ENCODE data around the gene CD58.

DNA sequence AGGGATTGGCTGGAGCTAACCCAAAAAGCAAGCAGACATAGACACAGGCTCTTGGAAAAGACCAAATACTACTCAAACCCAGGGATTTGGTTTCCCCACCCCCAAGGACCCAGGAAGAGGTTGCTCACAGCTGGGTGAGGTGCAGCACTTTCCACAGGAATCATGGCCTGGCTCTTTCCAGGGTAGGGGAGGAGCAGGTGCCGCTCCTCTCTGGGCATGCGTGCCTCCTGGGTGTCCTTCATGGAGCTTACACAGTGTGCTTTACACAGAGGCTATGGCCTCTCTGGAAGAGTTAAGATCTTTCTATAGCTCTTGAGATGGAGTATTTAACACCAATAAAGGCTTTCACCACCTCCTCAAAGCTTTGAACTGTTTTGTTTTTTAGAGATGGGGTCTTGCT, 88.3 kb downstream of the CD58 start:
- no peak for TF ChIP-seq POLR2A (IDR thresholded peaks at IDR 0.05; ENCODE audit: low read depth, low read length)
- TF ChIP-seq POLR2AphosphoS5 (IDR thresholded peaks at IDR 0.05; ENCODE audit: low read depth, low read length), result no peak
- TF ChIP-seq POU2F2 (IDR thresholded peaks at IDR 0.05; ENCODE audit: low read depth, low read length), result no peak
